NCI-H146 (cell line): ENCODE measurements around the gene MYO10.
A peak's percentile ranks its signal among the peaks of the same experiment; 100 is the strongest.
"Not testable (repeated sequence)": the region's sequence is repeated elsewhere in the genome, so short reads cannot be mapped to it uniquely, and the experiment has no call there.

Source experiments
- DNase-seq: peaks from one replicate; lab custom pipeline; 2025; lab: John Stamatoyannopoulos, UW

The MYO10 gene

DNA sequence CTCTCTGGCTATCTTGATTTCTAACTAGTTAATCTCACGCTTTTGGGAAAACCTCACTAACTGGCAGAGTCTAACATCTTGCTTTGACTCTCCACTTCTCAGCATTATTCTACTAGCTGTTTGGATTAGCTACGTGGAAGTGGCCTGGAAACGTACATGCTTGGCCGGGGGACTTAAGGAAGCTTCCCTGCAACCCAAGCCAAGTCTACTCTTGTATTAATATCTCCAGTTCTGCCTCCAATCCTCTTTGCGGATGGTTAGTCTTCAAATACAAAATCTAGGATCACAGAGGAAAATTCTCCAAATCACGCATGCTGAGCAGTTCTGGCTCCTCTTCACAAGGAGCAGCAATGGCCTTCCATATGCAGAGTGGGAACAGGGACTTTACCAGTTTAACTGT is 267.5 kb downstream of the MYO10 start:
- no peak for DNase-seq

DNA sequence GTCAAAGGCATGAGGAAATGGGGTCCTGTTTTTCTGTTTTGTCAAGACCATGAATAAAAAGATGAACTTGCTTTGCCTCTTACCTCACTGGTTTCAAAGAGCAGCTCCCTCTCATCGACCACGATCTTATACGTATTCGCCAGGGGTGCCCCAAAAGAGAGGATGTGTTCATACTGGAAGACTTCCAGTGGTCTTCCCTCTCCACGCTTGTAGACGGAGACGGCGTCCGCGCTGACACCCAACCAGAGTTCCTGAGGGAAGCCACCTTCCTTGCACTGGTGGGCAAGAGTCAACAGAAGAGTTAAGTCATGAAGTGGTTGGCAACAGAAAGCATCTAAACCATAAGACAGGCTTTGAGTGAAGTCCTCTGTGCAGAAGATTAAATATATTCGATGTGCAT is 267.9 kb downstream of the MYO10 start:
- DNase-seq = no peak

DNA sequence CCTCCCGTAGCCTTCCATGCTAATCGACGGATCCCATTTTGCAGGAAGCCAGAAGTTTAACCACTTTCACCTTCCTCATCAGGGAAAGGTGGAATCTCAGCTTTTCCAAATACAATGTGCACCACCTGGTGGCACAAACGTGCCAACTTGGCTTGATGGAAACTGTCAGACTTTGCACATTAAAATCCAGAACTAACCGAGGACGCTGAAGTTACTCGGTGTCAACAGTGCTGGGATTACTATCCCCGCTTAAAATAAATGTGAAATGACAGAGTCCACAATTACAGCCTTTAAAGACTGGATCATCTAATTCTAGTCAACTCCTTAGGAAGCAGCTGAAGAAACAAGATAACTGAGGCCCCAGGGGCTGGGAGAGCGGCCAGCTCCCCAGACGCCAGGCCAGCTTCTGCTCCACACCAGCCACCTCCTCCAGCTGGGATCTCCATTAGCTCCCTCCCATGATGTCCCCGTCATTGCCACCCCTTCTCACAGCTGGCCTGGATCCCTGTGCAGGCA is 269.1 kb downstream of the MYO10 start:
- DNase-seq = peak; percentile 33

DNA sequence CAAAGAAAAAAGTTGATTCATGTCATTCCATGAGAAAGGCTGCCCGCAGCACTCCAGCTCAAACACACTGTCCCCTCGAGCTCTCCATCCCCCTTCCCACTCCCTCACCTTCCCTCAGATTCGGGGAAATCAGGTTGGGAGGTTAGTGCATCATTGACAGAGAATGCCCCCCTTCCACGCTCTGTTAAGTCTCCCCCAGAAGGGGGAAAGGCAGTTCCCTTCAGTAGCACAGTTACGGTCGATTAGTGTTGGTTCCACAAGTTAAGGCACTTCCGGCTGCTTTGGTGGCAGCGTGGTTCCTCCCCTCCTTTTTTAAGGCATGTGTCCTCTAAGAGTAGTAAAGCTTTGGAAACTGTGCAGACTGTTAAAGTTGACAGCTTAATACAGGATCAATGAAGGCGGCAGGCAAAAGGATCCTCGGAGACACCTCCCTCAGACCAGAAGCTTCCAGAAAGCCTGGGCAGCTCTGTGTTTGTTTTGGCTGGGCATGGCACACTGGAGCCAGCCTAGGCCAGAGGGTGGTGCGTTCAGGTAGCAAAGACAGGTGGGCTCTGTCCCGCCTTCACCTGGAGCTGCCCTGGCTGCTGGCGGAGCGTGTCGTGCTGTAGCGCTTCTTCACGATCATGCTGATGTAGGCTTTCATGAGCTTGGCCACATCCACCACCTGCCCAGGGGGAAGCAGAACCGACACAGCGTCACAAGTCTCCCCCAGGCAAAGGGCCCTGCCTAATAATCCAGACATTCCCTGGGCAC is 269.8 kb downstream of the MYO10 start:
- no peak for DNase-seq

DNA sequence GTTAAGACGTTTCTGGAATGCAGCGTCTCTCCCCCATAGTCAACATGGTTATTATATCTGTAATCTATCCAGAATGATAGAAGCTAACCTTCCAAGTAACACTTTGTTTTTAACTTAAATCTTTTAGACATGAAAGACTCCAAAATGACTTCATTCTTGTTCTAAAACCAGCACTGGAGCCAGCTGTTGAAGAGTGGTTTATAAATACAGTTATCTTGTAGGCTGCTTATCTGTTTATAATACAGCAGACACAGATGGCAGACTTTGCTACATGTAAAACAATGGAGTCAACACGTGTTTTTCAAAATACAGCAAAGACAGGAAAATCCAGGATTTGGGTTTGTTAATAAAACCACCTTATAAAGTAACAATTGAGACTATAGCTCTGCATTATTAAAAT is 270.5 kb downstream of the MYO10 start:
- no peak for DNase-seq

DNA sequence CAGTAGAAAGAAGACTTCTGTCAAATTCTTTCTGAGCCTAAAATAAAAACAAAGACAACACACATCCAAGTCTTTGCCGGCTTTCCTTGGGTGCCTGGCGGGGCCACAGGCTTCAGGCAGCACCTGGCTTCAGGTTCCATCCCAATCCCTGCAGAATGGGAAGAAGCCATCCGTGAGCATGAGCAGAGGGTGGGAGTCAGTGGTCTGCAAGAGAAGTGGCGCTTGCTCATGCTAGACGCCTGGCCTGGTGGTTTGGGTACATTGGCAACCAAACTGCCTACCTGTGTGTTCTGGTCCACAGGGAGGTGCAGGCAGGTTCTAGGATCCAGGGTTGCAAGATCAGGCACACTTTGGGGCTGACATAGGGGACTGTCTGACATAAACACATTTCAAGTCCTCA is 271.7 kb downstream of the MYO10 start:
- no peak for DNase-seq

DNA sequence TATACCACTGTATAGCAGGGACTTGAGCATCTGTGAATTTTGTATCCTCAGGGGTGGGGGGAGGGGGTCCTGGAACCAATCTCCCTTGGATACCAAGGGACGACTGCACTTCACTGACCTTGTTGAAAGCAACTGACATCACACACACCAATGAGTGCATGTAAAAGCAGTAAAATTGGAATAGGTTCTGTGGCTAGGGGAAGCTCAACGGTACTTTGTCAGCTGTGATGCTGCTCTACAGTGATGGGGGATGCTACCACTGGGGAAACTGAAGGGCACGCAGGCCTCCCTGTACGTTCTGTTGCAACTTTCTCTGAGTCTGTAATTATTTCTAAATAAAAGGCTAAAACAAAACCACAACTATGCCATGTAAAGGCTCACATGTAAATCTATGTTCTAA is 272.2 kb downstream of the MYO10 start:
- no peak for DNase-seq

DNA sequence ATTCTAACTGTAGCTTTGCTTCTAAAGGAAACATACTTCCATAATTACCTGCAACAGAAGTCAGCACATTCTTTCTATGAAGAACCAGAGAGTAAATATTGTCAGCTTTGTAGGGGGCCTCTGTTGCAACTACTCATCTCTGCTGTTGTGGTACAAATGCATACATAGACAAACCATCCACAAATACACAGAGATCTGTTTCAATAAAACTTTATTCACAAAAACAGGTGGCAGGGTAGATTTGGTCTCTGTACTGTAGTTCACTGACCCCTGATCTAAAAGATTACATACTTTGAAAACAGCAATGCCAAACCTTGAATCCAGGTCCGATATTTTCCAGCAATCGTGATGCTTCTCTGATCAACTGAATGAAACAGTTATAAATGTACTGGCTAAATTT is 274.4 kb downstream of the MYO10 start:
- no peak for DNase-seq

DNA sequence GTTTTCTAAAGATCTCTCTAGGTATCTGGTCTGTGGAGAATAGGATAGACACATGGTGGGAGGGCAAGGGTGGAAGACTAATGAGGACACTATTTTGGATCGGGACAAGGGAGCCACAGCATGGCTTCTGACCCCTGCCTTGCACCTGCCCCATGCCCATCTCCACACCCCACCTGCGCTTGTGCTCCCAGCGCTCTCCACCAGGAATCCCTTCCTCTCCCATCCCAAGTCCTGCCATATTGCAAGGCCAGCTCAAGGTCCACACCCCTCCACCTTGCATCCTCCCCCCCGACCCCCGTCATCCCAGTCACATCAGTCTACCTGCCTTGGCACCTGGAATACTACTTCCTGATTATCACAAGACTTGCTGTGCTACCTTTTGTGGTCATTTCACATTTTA is 275.1 kb downstream of the MYO10 start:
- DNase-seq = no peak

DNA sequence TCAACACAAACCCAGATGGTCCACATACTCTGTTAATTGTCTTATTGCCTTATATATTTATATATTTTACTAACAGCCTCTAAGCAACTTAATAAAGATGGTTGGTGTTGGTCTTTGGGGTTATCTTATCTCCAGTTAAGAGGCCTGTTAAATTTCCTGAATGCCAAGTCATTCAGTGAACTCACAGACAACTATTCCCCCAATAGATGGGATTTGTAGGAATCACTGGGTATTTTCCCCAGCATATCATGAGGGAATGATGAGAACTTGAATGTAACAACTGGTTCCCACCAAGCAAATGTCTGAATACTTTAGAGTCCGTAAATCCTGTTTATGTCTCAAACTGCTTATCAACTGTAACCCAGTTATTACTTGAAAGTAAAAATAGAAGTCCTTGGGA is 276.6 kb downstream of the MYO10 start:
- DNase-seq = no peak

DNA sequence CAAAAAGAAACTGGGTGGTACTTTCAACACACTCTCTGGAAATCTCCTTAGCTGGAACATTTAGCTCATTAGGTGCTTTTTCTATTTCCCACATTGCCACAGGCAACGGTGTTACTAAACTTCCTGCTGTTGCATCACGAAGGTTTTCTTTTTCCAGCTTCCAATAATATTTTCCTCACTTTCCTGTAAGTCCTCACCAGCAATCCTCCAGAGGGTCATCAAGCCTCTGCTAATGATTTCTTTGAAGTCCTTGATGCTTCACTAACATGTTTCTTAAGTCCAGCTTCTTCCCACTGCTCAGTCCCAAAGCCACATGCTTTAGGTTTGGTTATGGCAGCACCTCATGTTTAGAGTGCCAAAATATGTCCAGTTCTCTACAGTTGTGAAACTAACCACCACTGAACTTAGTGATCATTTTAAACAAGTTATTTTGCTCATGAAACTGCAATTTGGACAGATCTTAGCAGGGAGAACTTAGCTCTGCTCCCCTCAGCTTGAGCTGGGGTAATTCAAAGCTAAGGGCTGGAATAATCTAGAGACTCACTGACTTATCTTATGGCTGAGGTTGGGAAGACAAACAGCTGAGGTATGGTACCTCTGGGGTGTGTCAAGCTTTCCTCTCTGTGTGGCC is 279.4 kb downstream of the MYO10 start:
- DNase-seq = no peak

DNA sequence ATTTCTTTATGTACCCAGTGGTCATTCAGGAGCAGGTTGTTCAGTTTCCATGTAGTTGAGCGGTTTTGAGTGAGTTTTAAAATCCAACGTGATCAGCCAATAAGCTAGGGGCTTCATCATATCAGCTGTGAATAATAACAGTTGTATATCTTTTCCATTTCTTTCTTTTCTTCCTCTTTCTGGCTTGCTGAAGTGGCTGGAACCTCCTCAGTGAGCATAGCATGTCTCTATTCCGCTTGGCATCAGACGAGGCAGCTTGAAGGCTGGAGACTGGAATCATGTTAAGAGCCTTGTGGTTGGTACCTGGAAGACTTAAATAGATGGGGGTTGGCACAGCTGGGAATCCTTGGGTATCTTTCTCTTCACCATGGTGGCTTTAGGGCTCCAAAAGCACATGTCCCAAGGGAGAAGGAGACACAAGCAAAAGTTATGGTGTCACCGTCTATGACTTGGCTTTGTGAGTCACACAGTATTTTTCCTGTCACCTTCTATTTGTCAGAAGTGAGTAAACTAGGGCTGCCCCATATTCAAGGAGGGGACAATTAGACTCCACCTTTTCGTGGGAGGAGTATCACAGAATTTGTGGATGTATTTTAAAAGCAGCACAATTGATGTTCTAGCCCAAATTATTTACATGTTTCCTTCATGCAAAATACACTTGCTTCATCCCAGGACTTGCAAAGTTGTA is 281.3 kb downstream of the MYO10 start:
- DNase-seq = no peak

DNA sequence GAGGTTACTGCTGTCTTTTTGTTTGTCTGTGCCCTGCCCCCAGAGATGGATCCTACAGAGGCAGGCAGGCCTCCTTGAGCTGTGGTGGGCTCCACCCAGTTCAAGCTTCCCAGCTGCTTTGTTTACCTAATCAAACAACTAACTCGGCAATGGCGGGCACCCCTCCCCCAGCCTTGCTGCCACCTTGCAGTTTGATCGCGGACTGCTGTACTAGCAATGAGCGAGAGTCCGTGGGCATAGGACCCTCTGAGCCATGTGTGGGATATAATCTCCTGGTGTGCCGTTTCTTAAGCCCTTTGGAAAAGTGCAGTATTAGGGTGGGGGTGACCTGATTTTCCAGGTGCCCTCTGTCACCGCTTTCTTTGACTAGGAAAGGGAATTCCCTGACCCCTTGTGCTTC is 287.3 kb downstream of the MYO10 start:
- not testable (repeated sequence) for DNase-seq

DNA sequence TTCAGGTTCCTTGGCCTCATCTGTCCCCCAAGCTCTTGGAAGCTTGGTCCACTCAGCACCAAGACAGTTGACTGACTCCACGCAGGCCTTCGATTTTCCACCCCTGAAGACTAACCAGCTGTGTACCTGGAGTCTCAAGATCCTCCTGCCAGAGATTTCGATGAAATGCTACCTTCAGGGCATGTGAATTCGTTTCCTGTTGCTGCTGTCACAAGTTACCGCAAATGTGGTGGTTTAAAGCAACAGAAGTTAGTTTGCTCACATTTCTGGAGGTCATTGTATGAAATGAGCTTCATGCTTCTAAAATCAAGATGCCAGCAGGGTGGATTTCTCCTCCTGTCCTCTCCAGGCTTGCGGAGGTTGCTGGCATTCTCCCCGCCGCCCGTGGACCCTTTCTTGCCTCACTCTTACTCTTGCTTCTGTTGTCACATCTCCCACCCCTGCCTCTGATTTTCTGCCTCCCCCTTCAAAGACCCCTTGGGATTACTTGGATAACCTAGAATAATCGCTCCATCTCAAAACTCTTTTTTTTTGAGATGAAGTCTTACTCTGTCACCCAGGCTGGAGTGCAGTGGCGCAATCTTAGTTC is 291.7 kb downstream of the MYO10 start:
- DNase-seq = no peak

DNA sequence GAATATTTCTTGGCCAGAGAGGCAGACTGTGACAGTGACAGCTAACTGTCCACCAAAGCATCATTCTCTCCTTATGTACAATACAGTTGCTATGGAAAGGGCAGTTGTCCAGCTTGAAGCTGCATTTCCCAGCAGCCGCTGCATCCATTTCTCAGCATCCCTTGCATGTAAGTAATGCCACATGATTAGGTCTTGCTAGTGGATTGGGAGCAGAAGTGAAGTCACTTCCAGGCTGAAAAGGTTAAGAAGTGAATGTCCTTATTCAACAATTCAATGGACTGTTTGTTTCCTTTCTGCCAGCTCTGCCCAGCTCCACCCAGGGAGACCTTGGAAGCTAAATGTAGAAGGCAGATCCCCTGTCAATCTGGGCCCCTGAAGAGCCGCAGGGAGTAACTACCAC is 293.2 kb downstream of the MYO10 start:
- DNase-seq = no peak

DNA sequence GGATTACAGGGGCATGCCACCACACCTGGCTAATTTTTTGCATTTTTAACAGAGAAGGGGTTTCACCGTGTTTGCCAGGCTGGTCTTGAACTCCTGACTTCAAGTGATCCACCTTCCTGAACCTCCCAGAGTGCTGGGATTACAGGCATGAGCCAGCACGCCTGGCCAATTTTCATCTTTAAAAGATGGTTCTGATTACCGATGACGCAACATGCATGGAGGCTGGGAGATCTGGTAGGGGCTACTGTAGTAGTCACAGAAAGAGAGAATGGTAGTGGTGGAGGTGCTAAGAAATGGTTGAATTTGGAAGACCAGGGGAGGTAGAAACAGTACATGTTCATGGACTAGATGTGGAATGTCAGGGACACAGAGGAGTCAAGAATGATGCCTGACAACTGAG is 296.9 kb downstream of the MYO10 start:
- DNase-seq = no peak

DNA sequence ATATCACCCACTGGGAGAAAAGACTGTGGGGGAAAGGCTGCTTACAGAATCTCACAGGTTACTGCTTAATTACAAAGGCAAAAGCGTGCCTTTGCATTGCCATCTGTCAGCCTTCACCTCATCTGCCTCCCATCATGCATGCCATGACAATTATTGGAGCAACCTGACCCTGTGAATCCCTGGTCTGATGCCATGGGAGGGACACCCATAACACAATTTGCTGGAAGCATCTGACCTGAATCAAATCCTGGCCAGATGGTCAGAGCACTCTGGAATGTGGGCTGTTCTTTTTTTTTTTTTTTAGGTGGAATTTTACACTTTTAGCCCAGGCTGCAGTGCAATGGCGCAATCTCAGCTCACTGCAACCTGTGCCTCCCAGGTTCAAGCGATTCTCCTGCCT is 307.7 kb downstream of the MYO10 start:
- no peak for DNase-seq

DNA sequence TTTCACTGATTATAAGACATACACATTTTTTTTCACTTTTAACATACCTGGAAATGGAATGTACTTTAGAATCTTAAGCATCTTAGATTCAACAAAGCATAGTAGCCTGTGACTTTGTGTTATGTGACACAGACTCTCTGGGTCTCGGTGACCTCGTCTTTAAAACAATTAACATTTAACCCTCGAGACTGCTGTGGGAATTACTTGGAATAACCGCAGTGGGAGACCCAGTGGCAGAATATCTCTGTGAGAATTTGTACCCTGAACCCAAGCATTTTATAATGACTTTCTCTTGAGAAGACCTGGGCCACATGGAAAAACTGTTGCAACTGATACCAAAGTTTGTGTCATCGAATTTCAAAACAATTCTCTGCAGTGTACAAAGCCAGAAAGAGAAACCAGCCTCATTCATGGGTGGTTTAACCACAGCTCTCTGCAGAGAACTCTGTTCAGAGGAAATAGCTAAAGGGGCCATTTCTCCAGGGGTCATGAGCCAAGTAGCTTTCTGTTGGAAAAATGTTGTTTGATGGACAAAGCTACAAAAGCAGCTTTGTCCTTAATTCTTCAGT is 309.3 kb downstream of the MYO10 start:
- DNase-seq = no peak

DNA sequence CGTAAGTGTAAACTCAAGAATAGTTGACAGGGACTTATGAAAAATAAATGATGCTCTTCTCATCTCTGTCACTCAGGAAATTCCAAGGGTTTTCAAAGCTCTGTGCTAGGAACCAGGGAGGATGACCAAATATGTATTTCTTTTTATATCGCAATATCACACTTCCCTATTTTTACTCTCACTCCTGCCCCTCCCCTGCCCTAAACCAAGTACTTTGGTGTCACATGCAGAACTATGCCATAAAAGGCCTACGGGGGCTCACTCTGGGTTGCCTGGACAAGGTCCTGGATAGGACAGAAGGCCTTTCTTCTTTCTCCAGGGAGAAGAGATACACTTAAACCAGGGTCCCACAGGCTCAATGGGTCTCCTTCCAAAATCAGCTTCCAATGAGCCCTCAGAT is 311.0 kb downstream of the MYO10 start:
- no peak for DNase-seq

DNA sequence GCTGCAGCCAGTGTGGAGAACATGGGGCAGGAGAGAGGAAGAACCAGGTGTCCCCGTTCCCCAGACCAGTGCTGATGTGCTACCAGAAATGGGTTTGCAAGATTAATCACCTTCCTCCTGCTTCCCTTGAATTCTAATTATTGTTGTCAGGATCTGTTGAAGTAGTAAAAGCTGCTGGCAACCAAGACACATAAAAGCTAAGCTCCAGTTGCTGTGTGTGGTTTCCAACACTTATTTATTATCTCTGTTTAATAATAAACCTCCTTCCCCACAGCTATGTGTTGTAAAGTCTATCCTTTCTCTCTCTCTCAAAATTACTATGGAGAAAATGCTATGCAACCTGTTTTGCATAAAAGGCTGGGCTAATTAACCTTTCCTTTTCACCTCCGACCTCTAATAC is 317.0 kb downstream of the MYO10 start:
- DNase-seq = no peak

DNA sequence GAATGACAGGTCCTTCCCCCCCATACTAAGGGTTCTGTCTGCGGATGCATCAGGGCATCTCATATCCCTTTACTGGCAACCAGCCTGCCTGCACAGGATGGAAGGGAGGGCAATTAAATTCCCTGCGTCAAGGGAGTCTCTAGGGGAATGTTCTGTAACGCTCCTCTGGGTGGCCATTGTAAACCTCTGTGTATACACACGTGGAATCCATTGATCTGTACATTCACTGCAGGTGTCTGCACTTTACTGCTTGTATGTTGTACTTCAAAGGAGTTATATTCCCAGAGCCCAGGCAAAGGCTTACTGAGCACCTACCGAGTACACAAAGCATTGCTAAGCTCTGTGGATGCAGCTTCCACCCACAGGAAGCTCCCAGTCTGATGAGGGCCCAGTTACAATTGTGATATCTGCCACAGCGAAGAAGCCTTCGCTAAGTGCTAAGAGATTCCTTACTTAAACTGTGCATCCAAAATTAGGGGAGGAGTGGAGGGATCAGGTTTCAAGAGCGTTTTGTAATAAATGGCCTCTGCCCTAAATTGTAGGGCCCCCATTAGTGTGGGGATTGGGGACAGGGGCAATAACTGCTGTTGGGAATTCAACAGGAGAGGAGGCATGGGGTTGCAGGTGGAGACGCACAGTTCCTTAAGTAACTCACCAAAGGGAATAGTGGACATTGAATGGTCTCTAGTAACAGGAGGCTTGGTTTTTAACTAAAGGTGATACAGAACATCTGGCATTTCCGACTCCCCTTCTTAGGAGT is 317.8 kb downstream of the MYO10 start:
- DNase-seq = peak; percentile 66
